NB4 (cell line): ENCODE measurements around the gene PHF21B.

Experiments used
- CTCF ChIP-seq: IDR thresholded peaks from one replicate; pipeline ENCODE4 v1.5.1; 2012; ENCODE audit warnings: low read depth, low read length
- MYC ChIP-seq: IDR thresholded peaks from 2 replicates; pipeline ENCODE4 v1.6.1; 2011; ENCODE audit warnings: low read depth, low read length
- POLR2A ChIP-seq: IDR thresholded peaks from 2 replicates; pipeline ENCODE4 v1.6.1; 2011; ENCODE audit warnings: mild to moderate bottlenecking; ENCODE audit not compliant: insufficient read length; ENCODE audit errors: extremely low read depth

- no peak for TF ChIP-seq MYC
- no peak for TF ChIP-seq POLR2A
- no peak for TF ChIP-seq CTCF
Observed at GRCh38 chr22:44894782-44895181, 115.0 kb downstream of the PHF21B start.
